ENCODE measurements around the gene UPK3A. TPM values are rescaled to one million over a fixed set of nuclear protein-coding genes. Genes with fewer than 3 reads are reported as not detected.
A peak's percentile ranks its signal among the peaks of the same experiment; 100 is the strongest.

The UPK3A gene
- polyA plus RNA-seq, 3 donors = 6.0 to 19.0 (median 14.0) TPM

DNA sequence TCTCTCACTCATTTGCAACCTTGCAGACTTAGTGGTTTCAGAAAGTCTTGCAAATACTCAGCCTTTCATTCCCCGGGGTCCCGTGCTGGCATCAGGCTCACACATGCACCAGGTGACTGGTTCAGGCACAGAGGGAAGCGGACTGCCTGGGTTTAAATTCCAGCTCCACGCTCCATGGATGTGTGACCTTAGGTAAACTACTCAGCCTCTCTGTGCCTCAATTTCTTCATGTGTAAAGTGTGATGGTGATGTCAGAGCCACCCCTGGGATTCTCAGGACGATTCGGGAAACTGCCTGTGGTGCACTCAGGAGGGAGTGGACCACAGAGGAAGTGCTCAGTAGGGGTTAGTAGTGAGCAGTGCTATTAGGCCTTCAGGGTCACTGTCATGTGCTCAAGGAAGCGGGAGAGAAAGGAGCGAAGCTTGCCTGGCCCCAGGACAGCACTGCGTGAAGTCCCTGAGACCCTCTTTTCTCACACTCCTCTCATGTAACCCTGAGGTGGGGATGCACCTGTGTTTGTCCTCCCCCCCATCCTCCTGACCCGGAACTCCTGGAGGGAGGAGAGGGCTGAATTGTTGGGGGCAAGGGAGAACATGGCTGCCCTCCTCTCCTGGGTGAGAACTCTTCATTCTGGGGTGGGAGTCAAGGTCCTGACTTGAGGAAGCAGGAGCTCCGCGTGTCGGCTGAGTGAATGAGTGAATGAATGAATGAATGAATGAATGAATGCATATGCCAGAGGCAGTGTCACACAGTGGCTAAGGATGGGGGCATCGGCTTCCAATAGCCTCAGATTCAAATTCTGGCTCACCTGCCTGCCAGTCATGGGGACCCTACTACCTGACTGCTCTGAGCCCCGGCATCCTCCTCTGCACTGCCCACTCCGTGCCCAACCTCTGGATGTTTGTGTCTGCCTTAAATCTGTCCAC lies 14.4 kb upstream of the UPK3A start:
- Mint-ChIP-seq H3K4me3 (peak overlapping the region; percentile 76 to 86), H3K27ac (peak overlapping the region in 6 of 7 donors; percentile 6 to 81 (median 32)), H3K4me1 (peaks cover 38% of the 10 kb centered on the region), H3K9me3 (peaks cover 0 to 2% (median 0%) of the 10 kb centered on the region in 7 donors), H3K27me3 (ENCODE audit: low read depth in 3 of 3) (peaks cover 13 to 23% (median 15%) of the 10 kb centered on the region in 3 donors), H3K36me3 (peaks cover 0 to 2% of the 10 kb centered on the region in 2 donors)
- no peak overlapping the region for H3K27ac ChIP-seq (ENCODE audit: low read depth in 1 of 2, low read length in 2 of 2)
- no peaks in the 10 kb centered on the region for H3K9me3 ChIP-seq (replicated peaks in 1 of 2; ENCODE audit: control insufficient read depth in 1 of 2, insufficient read depth in 1 of 2, low read length in 2 of 2)
- peak overlapping the region; percentile 100 for H3K4me2 ChIP-seq (replicated peaks; ENCODE audit: extremely low read depth, low read length, poor library complexity, severe bottlenecking)
- no peaks in the 10 kb centered on the region for H3K79me2 ChIP-seq (ENCODE audit: insufficient read depth, low read length)
- TF ChIP-seq, protein P1, sequence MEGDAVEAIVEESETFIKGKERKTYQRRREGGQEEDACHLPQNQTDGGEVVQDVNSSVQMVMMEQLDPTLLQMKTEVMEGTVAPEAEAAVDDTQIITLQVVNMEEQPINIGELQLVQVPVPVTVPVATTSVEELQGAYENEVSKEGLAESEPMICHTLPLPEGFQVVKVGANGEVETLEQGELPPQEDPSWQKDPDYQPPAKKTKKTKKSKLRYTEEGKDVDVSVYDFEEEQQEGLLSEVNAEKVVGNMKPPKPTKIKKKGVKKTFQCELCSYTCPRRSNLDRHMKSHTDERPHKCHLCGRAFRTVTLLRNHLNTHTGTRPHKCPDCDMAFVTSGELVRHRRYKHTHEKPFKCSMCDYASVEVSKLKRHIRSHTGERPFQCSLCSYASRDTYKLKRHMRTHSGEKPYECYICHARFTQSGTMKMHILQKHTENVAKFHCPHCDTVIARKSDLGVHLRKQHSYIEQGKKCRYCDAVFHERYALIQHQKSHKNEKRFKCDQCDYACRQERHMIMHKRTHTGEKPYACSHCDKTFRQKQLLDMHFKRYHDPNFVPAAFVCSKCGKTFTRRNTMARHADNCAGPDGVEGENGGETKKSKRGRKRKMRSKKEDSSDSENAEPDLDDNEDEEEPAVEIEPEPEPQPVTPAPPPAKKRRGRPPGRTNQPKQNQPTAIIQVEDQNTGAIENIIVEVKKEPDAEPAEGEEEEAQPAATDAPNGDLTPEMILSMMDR (IDR thresholded peaks at IDR 0.05) = no peak
- H3K9ac ChIP-seq (ENCODE audit: insufficient read depth, low read length, poor library complexity, severe bottlenecking) = no peak overlapping the region
- DNase-seq = peak in 2 of 3 donors; percentile 34 to 53
- intact Hi-C loops (cut with micrococcal nuclease) = loop anchor here (2.0 to 5.0 kb wide), 2 partner anchors 37 to 38 kb away; partner anchors contain the start of gene FAM118A (in 2 of the 2)
- WGBS (ENCODE audit: insufficient coverage) = 69% methylated on average over 10 of the region's 16 CpGs
- no peak overlapping the region for H2AFZ ChIP-seq (ENCODE audit: insufficient read depth, low read depth, low read length, poor library complexity, severe bottlenecking)
- H3K4me3 ChIP-seq (replicated peaks in 1 of 3; ENCODE audit: low read depth in 2 of 3, low read length in 3 of 3) = peak overlapping the region in 1 of 3 experiments; percentile 93
- no peaks in the 10 kb centered on the region for H3K36me3 ChIP-seq (replicated peaks in 1 of 2; ENCODE audit: control insufficient read depth in 1 of 2, insufficient read depth in 2 of 2, low read length in 2 of 2)
- peaks cover 0 to 4% of the 10 kb centered on the region in 2 donors for H3K27me3 ChIP-seq (ENCODE audit: control insufficient read depth in 2 of 2, insufficient read depth in 2 of 2, low read length in 2 of 2)
- no peaks in the 10 kb centered on the region for H4K20me1 ChIP-seq (ENCODE audit: insufficient read depth, low read length)
- H3K4me1 ChIP-seq (ENCODE audit: control insufficient read depth in 1 of 2, insufficient read depth in 2 of 2, low read length in 2 of 2) = peaks cover 40 to 43% of the 10 kb centered on the region in 2 donors

DNA sequence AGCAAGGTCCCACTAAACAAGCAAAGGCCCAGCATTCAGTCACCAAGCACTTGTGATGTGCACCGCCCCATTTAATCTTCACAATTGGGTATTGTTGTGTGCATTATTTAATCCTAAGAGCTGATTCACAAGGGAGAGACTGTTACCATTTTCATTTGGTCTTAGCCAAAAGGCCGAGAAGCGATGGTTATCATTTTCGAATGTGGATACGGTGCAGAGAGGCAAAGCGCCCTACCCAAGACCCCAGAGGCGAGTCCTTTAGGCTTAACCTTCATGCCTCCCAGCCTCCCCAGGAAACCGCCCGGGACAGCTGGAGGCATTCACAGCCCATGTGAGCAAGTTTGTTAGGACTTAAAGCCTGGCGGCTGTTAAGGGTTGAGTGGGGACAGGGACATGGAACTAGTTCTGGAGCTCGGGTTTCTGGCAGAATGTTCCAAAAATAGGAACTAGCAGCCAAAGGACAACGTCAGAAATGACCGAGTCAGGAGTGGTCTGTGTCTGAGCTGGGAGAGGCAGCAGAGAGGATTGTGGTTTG lies 13.0 kb upstream of the UPK3A start:
- no peak overlapping the region for H3K9ac ChIP-seq (ENCODE audit: insufficient read depth, low read length, poor library complexity, severe bottlenecking)
- peaks cover 13 to 23% (median 15%) of the 10 kb centered on the region in 3 donors for H3K27me3 Mint-ChIP-seq (ENCODE audit: low read depth in 3 of 3)
- H2AFZ ChIP-seq (ENCODE audit: insufficient read depth, low read depth, low read length, poor library complexity, severe bottlenecking) = no peak overlapping the region
- no peak overlapping the region for H3K4me2 ChIP-seq (replicated peaks; ENCODE audit: extremely low read depth, low read length, poor library complexity, severe bottlenecking)
- H3K27me3 ChIP-seq (ENCODE audit: control insufficient read depth in 2 of 2, insufficient read depth in 2 of 2, low read length in 2 of 2) = peaks cover 0 to 4% of the 10 kb centered on the region in 2 donors
- H3K4me1 Mint-ChIP-seq = peaks cover 38% of the 10 kb centered on the region
- H3K27ac ChIP-seq (ENCODE audit: low read depth in 1 of 2, low read length in 2 of 2) = peak overlapping the region in 1 of 2 donors; percentile 4
- H4K20me1 ChIP-seq (ENCODE audit: insufficient read depth, low read length) = no peaks in the 10 kb centered on the region
- no peaks in the 10 kb centered on the region for H3K36me3 ChIP-seq (replicated peaks in 1 of 2; ENCODE audit: control insufficient read depth in 1 of 2, insufficient read depth in 2 of 2, low read length in 2 of 2)
- H3K36me3 Mint-ChIP-seq = peaks cover 0 to 2% of the 10 kb centered on the region in 2 donors
- 59% methylated on average over 8 of the region's 13 CpGs for WGBS (ENCODE audit: insufficient coverage)
- no peaks in the 10 kb centered on the region for H3K9me3 ChIP-seq (replicated peaks in 1 of 2; ENCODE audit: control insufficient read depth in 1 of 2, insufficient read depth in 1 of 2, low read length in 2 of 2)
- no peak overlapping the region for H3K4me3 Mint-ChIP-seq
- intact Hi-C loops (cut with micrococcal nuclease) = loop anchor here (2.0 to 5.0 kb wide), 2 partner anchors 36 to 37 kb away; partner anchors contain the start of gene FAM118A (in 2 of the 2)
- peaks cover 40 to 43% of the 10 kb centered on the region in 2 donors for H3K4me1 ChIP-seq (ENCODE audit: control insufficient read depth in 1 of 2, insufficient read depth in 2 of 2, low read length in 2 of 2)
- H3K9me3 Mint-ChIP-seq = peaks cover 0 to 2% (median 0%) of the 10 kb centered on the region in 7 donors
- no peak overlapping the region for H3K4me3 ChIP-seq (replicated peaks in 1 of 3; ENCODE audit: low read depth in 2 of 3, low read length in 3 of 3)
- peak overlapping the region in 6 of 7 donors; percentile 37 to 84 (median 69) for H3K27ac Mint-ChIP-seq
- peak in 2 of 3 donors; percentile 56 to 62 for DNase-seq
- TF ChIP-seq, protein P1 (IDR thresholded peaks at IDR 0.05) = no peak
- H3K79me2 ChIP-seq (ENCODE audit: insufficient read depth, low read length) = no peaks in the 10 kb centered on the region
